PC-3 (cell line): ENCODE measurements around the gene CCDC7. TPM values are rescaled to one million over a fixed set of nuclear protein-coding genes. Genes with fewer than 3 reads are reported as not detected.
"Not testable (repeated sequence)": the region's sequence is repeated elsewhere in the genome, so short reads cannot be mapped to it uniquely, and the experiment has no call there.

Experiments used
- ATAC-seq: fragments of 200-7000 bp; cut with Tn5 transposase; 2 replicates; pipeline ENCODE4 v1.9.1; 2020; ENCODE audit warnings: mild to moderate bottlenecking, moderate library complexity
- BruUV-seq: library from RNA; stranded (reverse); fragments of 400-500 nt; replicated peaks from 2 replicates; lab custom pipeline; 2021; lab: Mats Ljungman, UMichigan
- CTCF ChIA-PET: fragments of 300-600 bp; sonication (Branson Sonifier 250); formaldehyde crosslinking; loops from one replicate; lab custom pipeline; 2022; ENCODE audit warnings: antibody characterized with exemption; lab: Charles Lee
- POLR2A ChIA-PET: fragments of 300-600 bp; sonication (Branson Sonifier 250); formaldehyde crosslinking; loops from one replicate; lab custom pipeline; 2022; ENCODE audit warnings: antibody characterized with exemption; ENCODE audit not compliant: unreplicated experiment; lab: Charles Lee
- DNase-seq: peaks from one replicate; pipeline ENCODE4 v3.0.0-alpha.2; 2015
- H2AFZ ChIP-seq: fragments of 300-600 bp; sonication (generic); 2 replicates; pipeline ENCODE4 v1.6.0; 2016; ENCODE audit warnings: antibody characterized with exemption, low read length
- H3F3A ChIP-seq: fragments of 300-600 bp; sonication (generic); one replicate; pipeline ENCODE4 v1.6.0; 2017; ENCODE audit warnings: antibody characterized with exemption, low read length, control low read depth, mild to moderate bottlenecking; ENCODE audit not compliant: unreplicated experiment
- H3K27ac ChIP-seq: fragments of 300-600 bp; sonication (generic); 2 replicates; pipeline ENCODE4 v1.5.1; 2016; ENCODE audit warnings: mild to moderate bottlenecking, low read length
- H3K27me3 ChIP-seq: fragments of 300-600 bp; sonication (generic); 2 replicates; pipeline ENCODE4 v1.6.1; 2016; ENCODE audit warnings: low read length, mixed read lengths
- H3K36me3 ChIP-seq: fragments of 300-600 bp; sonication (generic); 2 replicates; pipeline ENCODE4 v1.6.1; 2016; ENCODE audit warnings: low read depth, mixed run types, low read length, mixed read lengths
- H3K4me1 ChIP-seq: fragments of 300-600 bp; sonication (generic); 2 replicates; pipeline ENCODE4 v1.5.1; 2016; ENCODE audit warnings: low read length; ENCODE audit not compliant: insufficient read depth
- H3K4me2 ChIP-seq: fragments of 300-600 bp; sonication (generic); 2 replicates; pipeline ENCODE4 v1.6.0; 2016; ENCODE audit warnings: low read length
- H3K4me3 ChIP-seq: fragments of 300-600 bp; sonication (generic); 2 replicates; pipeline ENCODE4 v1.5.1; 2016; ENCODE audit warnings: mild to moderate bottlenecking, low read length, mixed read lengths
- H3K79me2 ChIP-seq: fragments of 300-600 bp; sonication (generic); 2 replicates; pipeline ENCODE4 v1.6.1; 2017; ENCODE audit warnings: low read length, mixed read lengths
- H3K9ac ChIP-seq: fragments of 300-600 bp; sonication (generic); 2 replicates; pipeline ENCODE4 v1.6.0; 2016; ENCODE audit warnings: mild to moderate bottlenecking, low read length
- H3K9me2 ChIP-seq: fragments of 300-600 bp; sonication (generic); replicated peaks from 2 replicates; pipeline ENCODE4 v1.6.1; 2016; ENCODE audit warnings: mixed run types, low read length, mixed read lengths
- H3K9me3 ChIP-seq: fragments of 300-600 bp; sonication (generic); 2 replicates; pipeline ENCODE4 v1.6.1; 2016; ENCODE audit warnings: low read length, mixed read lengths
- H4K20me1 ChIP-seq: fragments of 300-600 bp; sonication (generic); 2 replicates; pipeline ENCODE4 v1.6.1; 2016; ENCODE audit warnings: low read length, mixed read lengths
- EZH2 ChIP-seq: fragments of 300-600 bp; sonication (generic); IDR thresholded peaks from one replicate; pipeline ENCODE4 v1.6.1; 2017; ENCODE audit warnings: antibody characterized with exemption, mild to moderate bottlenecking, low read length; ENCODE audit not compliant: unreplicated experiment
- EZH2phosphoT487 ChIP-seq: fragments of 300-600 bp; sonication (generic); IDR thresholded peaks from 2 replicates; pipeline ENCODE4 v1.6.1; 2018; ENCODE audit warnings: mild to moderate bottlenecking, antibody characterized with exemption, low read length, borderline replicate concordance
- intact Hi-C: fragments of 100-400 bp; cut with micrococcal nuclease; formaldehyde crosslinking; loops from 2 replicates; pipeline ENCODE4 v1.9.0; 2023
- total RNA-seq: library from RNA; depleted of rRNA; stranded (reverse); fragments of >200 nt; gene quantifications from 2 replicates; pipeline ENCODE4 v1.2.3, GENCODE V29; 2014
- TF ChIP-seq, protein P1 (sequence below): fragments of 300-600 bp; sonication (generic); conservative IDR thresholded peaks from 2 replicates; pipeline ENCODE4 v1.5.1; 2017; ENCODE audit warnings: antibody characterized with exemption, low read depth, mild to moderate bottlenecking, low read length

The CCDC7 gene
- total RNA-seq, 1 experiment from 2014 or later = 19.1 TPM

GRCh38 chr10:32911285-32912016 is 465.5 kb downstream of the CCDC7 start:
- Histone ChIP-seq H3K27me3 (no peaks in the 10 kb centered on the region), H3K4me2 (no peak overlapping the region), H3K79me2 (peaks cover 29% of the 10 kb centered on the region; the same call in 1 of the 2 replicates), H4K20me1 (0 out of 2 replicates have a peak, but pooled peaks cover 4% of the 10 kb centered on the region), H3K9ac (no peak overlapping the region), H3K27ac (no peak overlapping the region), H3K4me3 (no peak overlapping the region), H3K9me3 (no peaks in the 10 kb centered on the region), H3K36me3 (peaks cover 67% of the 10 kb centered on the region), H2AFZ (no peak overlapping the region), H3F3A (peaks cover 7% of the 10 kb centered on the region), H3K4me1 (no peaks in the 10 kb centered on the region), H3K9me2 (no peaks in the 10 kb centered on the region)
- ATAC-seq = no peak
- ChIA-PET POLR2A (no interaction called here), CTCF (no interaction called here)
- TF ChIP-seq EZH2phosphoT487 (no peak), EZH2 (no peak)
- BruUV-seq = TSS peak; percentile 38
- intact Hi-C loops = no loop called here
- DNase-seq = no peak

GRCh38 chr10:32917817-32918216 is 471.9 kb downstream of the CCDC7 start:
- BruUV-seq, H3F3A ChIP-seq, H3K9ac ChIP-seq, ATAC-seq, POLR2A ChIA-PET, H4K20me1 ChIP-seq, H3K9me3 ChIP-seq, DNase-seq, H3K27ac ChIP-seq, H3K4me1 ChIP-seq, intact Hi-C loops, H3K4me3 ChIP-seq, H3K9me2 ChIP-seq, H3K4me2 ChIP-seq, H2AFZ ChIP-seq, H3K27me3 ChIP-seq, CTCF ChIA-PET: not testable (repeated sequence)
- H3K36me3 ChIP-seq = peaks cover 66% of the 10 kb centered on the region
- H3K79me2 ChIP-seq = peaks cover 64% of the 10 kb centered on the region

GRCh38 chr10:32922170-32922569 is 476.2 kb downstream of the CCDC7 start:
- Histone ChIP-seq H3K9me2 (no peaks in the 10 kb centered on the region), H3K9ac (no peak overlapping the region), H3K36me3 (peaks cover 93% of the 10 kb centered on the region), H3K4me1 (no peaks in the 10 kb centered on the region), H3K27ac (no peak overlapping the region), H3K79me2 (peaks cover 86% of the 10 kb centered on the region), H3K27me3 (no peaks in the 10 kb centered on the region), H3K4me3 (no peak overlapping the region), H3F3A (peaks cover 9% of the 10 kb centered on the region), H3K4me2 (no peak overlapping the region), H4K20me1 (peaks cover 20% of the 10 kb centered on the region; the same call in 1 of the 2 replicates), H2AFZ (no peak overlapping the region), H3K9me3 (no peaks in the 10 kb centered on the region)
- ChIA-PET CTCF (no interaction called here), POLR2A (no interaction called here)
- intact Hi-C loops = no loop called here
- DNase-seq (no peak), ATAC-seq (no peak)
- TF ChIP-seq EZH2phosphoT487 (no peak), EZH2 (no peak)
- TF ChIP-seq, protein P1, sequence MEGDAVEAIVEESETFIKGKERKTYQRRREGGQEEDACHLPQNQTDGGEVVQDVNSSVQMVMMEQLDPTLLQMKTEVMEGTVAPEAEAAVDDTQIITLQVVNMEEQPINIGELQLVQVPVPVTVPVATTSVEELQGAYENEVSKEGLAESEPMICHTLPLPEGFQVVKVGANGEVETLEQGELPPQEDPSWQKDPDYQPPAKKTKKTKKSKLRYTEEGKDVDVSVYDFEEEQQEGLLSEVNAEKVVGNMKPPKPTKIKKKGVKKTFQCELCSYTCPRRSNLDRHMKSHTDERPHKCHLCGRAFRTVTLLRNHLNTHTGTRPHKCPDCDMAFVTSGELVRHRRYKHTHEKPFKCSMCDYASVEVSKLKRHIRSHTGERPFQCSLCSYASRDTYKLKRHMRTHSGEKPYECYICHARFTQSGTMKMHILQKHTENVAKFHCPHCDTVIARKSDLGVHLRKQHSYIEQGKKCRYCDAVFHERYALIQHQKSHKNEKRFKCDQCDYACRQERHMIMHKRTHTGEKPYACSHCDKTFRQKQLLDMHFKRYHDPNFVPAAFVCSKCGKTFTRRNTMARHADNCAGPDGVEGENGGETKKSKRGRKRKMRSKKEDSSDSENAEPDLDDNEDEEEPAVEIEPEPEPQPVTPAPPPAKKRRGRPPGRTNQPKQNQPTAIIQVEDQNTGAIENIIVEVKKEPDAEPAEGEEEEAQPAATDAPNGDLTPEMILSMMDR = no peak
- BruUV-seq = no TSS peak
